ENCODE measurements around the gene KCNK3.

- TF ChIP-seq POLR2A (IDR thresholded peaks at IDR 0.05) (no peak), CTCF (IDR thresholded peaks at IDR 0.05) (no peak)
These were observed 43.2 kb upstream of the KCNK3 start for GRCh38 chr2:26649322-26649721.
